ENCODE results near the gene NOL3. TPM values are rescaled to one million over a fixed set of nuclear protein-coding genes. Genes with fewer than 3 reads are reported as not detected.

NOL3 gene
- total RNA-seq, 1 donor, result 10.1 TPM

GRCh38 chr16:67199011-67199807, 28.9 kb downstream of the NOL3 start, which contains the start of gene ELMO3:
Gene ELMO3 (plus strand): TSS chr16:67199131. CDS start chr16:67199327, 196 bp downstream.
- TF ChIP-seq CTCF (IDR thresholded peaks at IDR 0.05; ENCODE audit: insufficient read depth, low read length), result peak; percentile 39
- H3K4me3 ChIP-seq (ENCODE audit: low read depth, low read length), result no peak within 1 kb of the TSS
- DNase-seq (ENCODE audit: low read depth), result no peak

- no peak for TF ChIP-seq CTCF (IDR thresholded peaks at IDR 0.05; ENCODE audit: insufficient read depth, low read length)
- no peak overlapping the region for H3K4me3 ChIP-seq (ENCODE audit: low read depth, low read length)
- no peak for DNase-seq (ENCODE audit: low read depth)
These were observed 29.5 kb downstream of the NOL3 start for GRCh38 chr16:67199808-67200198.

- no peak for TF ChIP-seq CTCF (IDR thresholded peaks at IDR 0.05; ENCODE audit: insufficient read depth, low read length)
- H3K4me3 ChIP-seq (ENCODE audit: low read depth, low read length), result no peak overlapping the region
- no peak for DNase-seq (ENCODE audit: low read depth)
These were observed 30.2 kb downstream of the NOL3 start for GRCh38 chr16:67200491-67200890.

- no peak overlapping the region for H3K4me3 ChIP-seq (ENCODE audit: low read depth, low read length)
- no peak for DNase-seq (ENCODE audit: low read depth)
- TF ChIP-seq CTCF (IDR thresholded peaks at IDR 0.05; ENCODE audit: insufficient read depth, low read length), result no peak
These were observed 31.3 kb downstream of the NOL3 start for GRCh38 chr16:67201411-67202345.

- no peak overlapping the region for H3K4me3 ChIP-seq (ENCODE audit: low read depth, low read length)
- DNase-seq (ENCODE audit: low read depth), result no peak
- TF ChIP-seq CTCF (IDR thresholded peaks at IDR 0.05; ENCODE audit: insufficient read depth, low read length), result no peak
These were observed 32.1 kb downstream of the NOL3 start for GRCh38 chr16:67202426-67202825.

GRCh38 chr16:67202956-67203493, 32.7 kb downstream of the NOL3 start:
- H3K4me3 ChIP-seq (ENCODE audit: low read depth, low read length), result no peak overlapping the region
- DNase-seq (ENCODE audit: low read depth), result no peak
- no peak for TF ChIP-seq CTCF (IDR thresholded peaks at IDR 0.05; ENCODE audit: insufficient read depth, low read length)

All from fibroblast of the aortic adventitia (primary cell).